Astrocyte of the spinal cord (primary cell): ENCODE measurements around the gene DRGX.

ENCODE experiments used
- DNase-seq: peaks from one replicate; pipeline ENCODE4 v3.0.0; 2011; ENCODE audit warnings: low read depth, low spot score
- H3K4me3 ChIP-seq: 2 replicates; pipeline ENCODE4 v1.5.1; 2011; ENCODE audit warnings: low read depth, mild to moderate bottlenecking, low read length, moderate library complexity
- in situ Hi-C: cut with HindIII; loops from 2 replicates; pipeline ENCODE4 v1.10.0; 2017; ENCODE audit warnings: low sequenced_read_pairs
- TF ChIP-seq, protein P1 (sequence below): IDR thresholded peaks from 2 replicates; pipeline ENCODE4 v1.5.1; 2012; ENCODE audit warnings: low read depth, mild to moderate bottlenecking, low read length, inconsistent platforms

DRGX gene

DNA sequence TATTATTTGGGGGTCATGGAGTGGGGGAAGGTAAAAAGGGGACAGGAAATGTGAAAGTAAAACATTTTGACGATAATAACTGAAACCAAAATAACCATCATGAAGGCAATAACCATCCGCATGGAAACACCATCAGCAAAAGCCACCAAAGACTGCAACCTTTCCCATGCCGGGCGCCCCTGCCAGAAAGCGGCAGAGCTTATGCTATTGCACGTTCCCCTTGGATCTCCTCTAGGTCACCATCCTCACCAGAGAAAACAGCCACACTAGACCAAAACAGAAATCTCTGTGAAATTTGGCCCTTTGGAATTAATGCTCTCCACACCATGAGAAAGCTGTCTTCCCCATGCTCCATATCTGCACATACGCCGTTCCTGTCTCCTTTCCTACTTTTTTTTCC, 31.1 kb downstream of the DRGX start:
- no peak overlapping the region for H3K4me3 ChIP-seq
- TF ChIP-seq, protein P1, sequence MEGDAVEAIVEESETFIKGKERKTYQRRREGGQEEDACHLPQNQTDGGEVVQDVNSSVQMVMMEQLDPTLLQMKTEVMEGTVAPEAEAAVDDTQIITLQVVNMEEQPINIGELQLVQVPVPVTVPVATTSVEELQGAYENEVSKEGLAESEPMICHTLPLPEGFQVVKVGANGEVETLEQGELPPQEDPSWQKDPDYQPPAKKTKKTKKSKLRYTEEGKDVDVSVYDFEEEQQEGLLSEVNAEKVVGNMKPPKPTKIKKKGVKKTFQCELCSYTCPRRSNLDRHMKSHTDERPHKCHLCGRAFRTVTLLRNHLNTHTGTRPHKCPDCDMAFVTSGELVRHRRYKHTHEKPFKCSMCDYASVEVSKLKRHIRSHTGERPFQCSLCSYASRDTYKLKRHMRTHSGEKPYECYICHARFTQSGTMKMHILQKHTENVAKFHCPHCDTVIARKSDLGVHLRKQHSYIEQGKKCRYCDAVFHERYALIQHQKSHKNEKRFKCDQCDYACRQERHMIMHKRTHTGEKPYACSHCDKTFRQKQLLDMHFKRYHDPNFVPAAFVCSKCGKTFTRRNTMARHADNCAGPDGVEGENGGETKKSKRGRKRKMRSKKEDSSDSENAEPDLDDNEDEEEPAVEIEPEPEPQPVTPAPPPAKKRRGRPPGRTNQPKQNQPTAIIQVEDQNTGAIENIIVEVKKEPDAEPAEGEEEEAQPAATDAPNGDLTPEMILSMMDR, result no peak
- in situ Hi-C loops, result no loop called here
- no peak for DNase-seq

DNA sequence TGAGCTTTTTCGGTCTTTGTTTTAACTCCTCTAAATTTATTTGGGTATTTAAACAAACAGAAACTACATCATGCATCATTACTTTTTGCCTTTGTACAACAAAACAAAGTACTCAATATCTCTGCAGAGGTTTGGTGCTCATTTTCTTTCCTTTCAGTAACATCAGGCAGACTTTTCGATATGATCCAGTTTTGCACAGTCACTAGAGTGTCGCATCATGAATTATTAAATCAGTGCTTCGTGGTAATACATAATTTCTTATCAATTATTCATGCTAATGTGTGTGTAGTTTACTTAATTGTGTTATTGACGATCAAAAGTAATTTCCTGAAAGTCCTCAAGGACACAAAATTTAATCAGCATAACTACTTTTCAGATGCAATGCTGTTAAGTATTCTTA, 31.8 kb downstream of the DRGX start:
- DNase-seq, result no peak
- TF ChIP-seq, protein P1, result no peak
- in situ Hi-C loops, result no loop called here

DNA sequence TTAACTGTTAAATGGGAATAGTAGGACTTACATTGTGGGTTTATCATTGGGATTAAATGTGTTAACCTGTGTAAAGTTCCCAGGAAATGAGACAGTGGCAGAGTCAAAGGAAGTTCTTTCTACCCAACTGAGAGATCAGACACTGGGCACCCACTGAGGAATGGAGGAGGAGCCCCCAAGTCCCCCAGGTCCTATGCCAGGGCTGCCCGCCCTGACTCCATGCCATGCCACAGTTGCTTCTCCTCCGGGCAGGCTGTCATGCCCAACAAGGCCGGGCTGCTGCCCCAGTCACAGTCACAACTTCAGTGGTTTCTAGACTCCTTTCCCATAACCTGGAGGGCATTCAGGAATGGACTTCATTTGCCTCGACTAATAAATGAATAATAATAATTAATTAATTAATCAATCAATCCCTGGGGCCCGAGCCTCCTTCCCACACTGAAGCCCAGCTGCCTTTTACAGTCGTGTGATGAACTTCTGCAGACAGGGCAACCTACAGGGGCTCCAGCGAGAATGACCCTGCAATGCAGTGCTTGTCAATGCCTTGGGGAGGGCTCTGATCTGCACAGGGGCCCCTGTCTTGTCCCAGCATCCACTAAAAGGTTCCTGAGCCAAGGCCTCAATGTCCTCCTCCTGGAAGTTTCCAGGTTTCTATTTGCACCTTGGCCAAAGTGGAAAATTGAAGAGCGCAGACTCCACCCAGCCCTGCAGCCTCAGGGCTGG, 32.4 kb downstream of the DRGX start:
- no peak for DNase-seq
- TF ChIP-seq, protein P1, result no peak
- no peak overlapping the region for H3K4me3 ChIP-seq
- in situ Hi-C loops, result no loop called here

More for the DNA sequence above, 31.8 kb downstream of the DRGX start:
- no peak overlapping the region for H3K4me3 ChIP-seq

DNA sequence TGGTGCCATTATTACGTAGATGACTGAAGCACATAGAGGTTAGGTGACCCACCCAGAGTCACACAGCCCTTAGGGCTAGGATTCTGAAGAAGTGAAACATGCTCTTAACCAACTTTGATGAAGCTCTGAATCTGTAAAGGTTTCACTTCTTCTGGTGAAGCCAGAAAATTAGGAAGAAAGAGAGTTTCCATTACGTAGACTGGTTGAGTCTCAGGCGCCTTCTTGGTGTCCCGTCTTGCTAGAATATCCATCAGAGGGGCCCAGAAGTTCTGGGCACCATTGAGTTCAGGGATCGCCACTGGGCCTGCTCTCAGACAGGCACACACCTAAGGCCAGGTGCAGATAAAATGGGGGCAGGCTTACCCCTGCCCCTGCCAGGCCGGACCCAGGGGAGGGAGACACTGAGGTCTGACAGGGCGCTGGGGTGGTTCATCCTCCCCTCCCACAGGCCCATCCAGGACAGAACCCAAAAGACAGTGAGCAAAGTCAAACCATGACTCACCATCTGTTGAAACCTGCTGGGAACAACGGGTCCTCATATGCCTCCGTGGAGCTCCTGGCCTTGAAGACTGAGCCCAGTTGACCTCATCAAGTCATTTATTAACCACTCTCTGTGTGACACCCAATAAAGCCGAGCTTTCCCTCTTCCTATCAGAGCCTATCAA, 33.2 kb downstream of the DRGX start:
- no peak overlapping the region for H3K4me3 ChIP-seq
- in situ Hi-C loops, result no loop called here
- no peak for DNase-seq
- TF ChIP-seq, protein P1, result no peak

DNA sequence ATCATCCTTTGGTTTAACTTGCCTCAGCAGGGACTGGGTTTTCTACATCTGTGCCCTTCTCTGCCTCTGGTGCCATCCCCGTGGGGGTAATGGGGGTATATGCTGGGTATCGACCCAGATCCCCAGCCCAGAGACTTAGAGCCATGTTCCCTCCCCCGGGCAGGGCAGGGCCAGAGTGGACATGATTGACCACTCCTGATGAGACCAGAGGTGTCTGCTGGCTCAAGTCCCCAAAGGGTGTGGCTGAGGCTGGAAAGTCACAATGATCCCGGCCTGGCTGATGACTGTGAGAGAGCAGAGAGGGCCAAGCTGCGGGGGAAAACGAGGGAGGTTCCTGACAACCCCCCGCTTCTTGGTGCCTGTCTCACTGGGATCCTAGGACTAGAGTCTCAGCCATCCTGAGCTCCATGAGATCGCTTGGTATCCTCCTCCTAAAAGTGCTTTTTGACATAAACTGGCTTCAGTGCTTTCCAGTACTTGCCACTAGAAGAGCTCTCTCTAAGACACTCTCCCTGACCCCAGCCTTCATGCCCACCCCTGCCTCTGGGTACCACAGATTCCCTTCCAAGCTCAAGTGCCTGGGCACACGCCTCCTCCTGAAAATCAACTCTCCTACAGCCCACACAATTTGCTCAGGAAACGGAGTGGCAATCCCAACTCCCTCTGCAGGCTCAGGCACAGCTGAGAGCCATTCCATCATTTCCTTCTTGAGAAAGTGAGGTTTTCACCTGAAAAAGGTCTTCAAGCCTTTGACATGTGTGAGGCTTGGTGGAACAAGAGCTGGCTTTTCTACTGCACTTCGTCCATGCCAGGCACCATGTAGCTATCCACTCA, 33.9 kb downstream of the DRGX start:
- TF ChIP-seq, protein P1, result no peak
- DNase-seq, result no peak
- in situ Hi-C loops, result no loop called here
- H3K4me3 ChIP-seq, result no peak overlapping the region

DNA sequence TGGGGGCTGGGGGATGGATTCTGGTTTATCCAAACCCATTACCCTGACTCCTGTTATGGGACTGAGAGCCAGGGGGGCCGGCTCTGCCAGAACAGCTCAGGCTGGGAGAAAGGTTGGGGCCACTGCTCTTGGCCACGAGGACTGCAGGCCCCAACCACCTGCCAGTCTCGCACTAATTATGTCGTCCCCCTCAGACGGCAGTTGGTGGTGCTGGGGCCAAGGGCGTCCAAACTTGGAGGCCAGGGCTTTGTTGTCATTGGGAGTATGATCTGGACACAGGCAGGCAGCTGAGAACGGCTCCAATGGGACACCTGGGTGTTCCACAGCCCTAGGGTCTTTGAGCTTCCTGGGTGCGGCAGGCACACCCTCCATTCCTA, 34.7 kb downstream of the DRGX start:
- no peak for DNase-seq
- no peak overlapping the region for H3K4me3 ChIP-seq
- in situ Hi-C loops, result no loop called here
- TF ChIP-seq, protein P1, result no peak
